Measurements from ENCODE around the gene FOXP1. TPM values are rescaled to one million over a fixed set of nuclear protein-coding genes. Genes with fewer than 3 reads are reported as not detected.

The FOXP1 gene
- total RNA-seq, 1 donor from 2014 or later: 31.1 TPM

- H3K4me3 Mint-ChIP-seq (ENCODE audit: unreplicated experiment): no peak overlapping the region
- H3K27me3 Mint-ChIP-seq (ENCODE audit: unreplicated experiment): peaks cover 2% of the 10 kb centered on the region
Measured at GRCh38 chr3:71064291-71064955, 519.1 kb downstream of the FOXP1 start.

GRCh38 chr3:71063773-71064290 lies 519.7 kb downstream of the FOXP1 start:
- Mint-ChIP-seq H3K4me3 (ENCODE audit: unreplicated experiment) (no peak overlapping the region), H3K36me3 (ENCODE audit: unreplicated experiment) (no peaks in the 10 kb centered on the region), H3K9me3 (ENCODE audit: unreplicated experiment) (peaks cover 8% of the 10 kb centered on the region), H3K4me1 (ENCODE audit: low read depth, unreplicated experiment) (peaks cover 36% of the 10 kb centered on the region), H3K27me3 (ENCODE audit: unreplicated experiment) (peaks cover 2% of the 10 kb centered on the region), H3K27ac (ENCODE audit: unreplicated experiment) (no peak overlapping the region)
- no peak for DNase-seq
- TF ChIP-seq CTCF (IDR thresholded peaks at IDR 0.05; ENCODE audit: partially characterized antibody, unreplicated experiment): no peak

More at GRCh38 chr3:71064291-71064955, 519.1 kb downstream of the FOXP1 start:
- H3K36me3 Mint-ChIP-seq (ENCODE audit: unreplicated experiment): no peaks in the 10 kb centered on the region
- peaks cover 37% of the 10 kb centered on the region for H3K4me1 Mint-ChIP-seq (ENCODE audit: low read depth, unreplicated experiment)
- peak; percentile 64 for DNase-seq
- no peak overlapping the region for H3K27ac Mint-ChIP-seq (ENCODE audit: unreplicated experiment)
- H3K9me3 Mint-ChIP-seq (ENCODE audit: unreplicated experiment): peaks cover 8% of the 10 kb centered on the region
- no peak for TF ChIP-seq CTCF (IDR thresholded peaks at IDR 0.05; ENCODE audit: partially characterized antibody, unreplicated experiment)

- peaks cover 34% of the 10 kb centered on the region for H3K4me1 Mint-ChIP-seq (ENCODE audit: low read depth, unreplicated experiment)
- H3K4me3 Mint-ChIP-seq (ENCODE audit: unreplicated experiment): no peak overlapping the region
- peaks cover 8% of the 10 kb centered on the region for H3K9me3 Mint-ChIP-seq (ENCODE audit: unreplicated experiment)
- H3K27ac Mint-ChIP-seq (ENCODE audit: unreplicated experiment): no peak overlapping the region
- DNase-seq: no peak
- TF ChIP-seq CTCF (IDR thresholded peaks at IDR 0.05; ENCODE audit: partially characterized antibody, unreplicated experiment): no peak
- no peaks in the 10 kb centered on the region for H3K36me3 Mint-ChIP-seq (ENCODE audit: unreplicated experiment)
- H3K27me3 Mint-ChIP-seq (ENCODE audit: unreplicated experiment): peaks cover 2% of the 10 kb centered on the region
Measured at GRCh38 chr3:71062952-71063772, 520.4 kb downstream of the FOXP1 start.

- no peak overlapping the region for H3K27ac Mint-ChIP-seq (ENCODE audit: unreplicated experiment)
- H3K4me1 Mint-ChIP-seq (ENCODE audit: low read depth, unreplicated experiment): peaks cover 39% of the 10 kb centered on the region
- peaks cover 2% of the 10 kb centered on the region for H3K27me3 Mint-ChIP-seq (ENCODE audit: unreplicated experiment)
- TF ChIP-seq CTCF (IDR thresholded peaks at IDR 0.05; ENCODE audit: partially characterized antibody, unreplicated experiment): no peak
- H3K4me3 Mint-ChIP-seq (ENCODE audit: unreplicated experiment): no peak overlapping the region
- DNase-seq: no peak
- no peaks in the 10 kb centered on the region for H3K36me3 Mint-ChIP-seq (ENCODE audit: unreplicated experiment)
- peaks cover 9% of the 10 kb centered on the region for H3K9me3 Mint-ChIP-seq (ENCODE audit: unreplicated experiment)
Measured at GRCh38 chr3:71062037-71062932, 521.2 kb downstream of the FOXP1 start.

All from glutamatergic neuron (in vitro differentiated cells).